Neuron (in vitro differentiated cells): ENCODE data around the gene IGF2BP2.

ENCODE experiments used
- H2AFZ ChIP-seq: one replicate; pipeline ENCODE4 v1.6.1; 2013; ENCODE audit warnings: low read depth, mild to moderate bottlenecking, inconsistent platforms, low read length, moderate library complexity
- H3K27me3 ChIP-seq: one replicate; pipeline ENCODE4 v1.6.1; 2013; ENCODE audit warnings: low read length; ENCODE audit not compliant: insufficient read depth
- H3K36me3 ChIP-seq: one replicate; pipeline ENCODE4 v1.6.1; 2013; ENCODE audit warnings: low read length; ENCODE audit not compliant: insufficient read depth
- H3K4me1 ChIP-seq: one replicate; pipeline ENCODE4 v1.6.1; 2013; ENCODE audit warnings: low read length; ENCODE audit not compliant: insufficient read depth
- H3K4me3 ChIP-seq: 2 replicates; pipeline ENCODE4 v1.5.1; 2013; ENCODE audit warnings: mild to moderate bottlenecking, low read length, moderate library complexity
- H3K9me3 ChIP-seq: one replicate; pipeline ENCODE4 v1.6.1; 2013; ENCODE audit warnings: low read length

Gene IGF2BP2

GRCh38 chr3:185828755-185829154, 3.9 kb upstream of the IGF2BP2 start:
- Histone ChIP-seq H2AFZ (no peak overlapping the region), H3K9me3 (no peaks in the 10 kb centered on the region), H3K4me3 (no peak overlapping the region), H3K27me3 (no peaks in the 10 kb centered on the region), H3K36me3 (peaks cover 15% of the 10 kb centered on the region), H3K4me1 (peaks cover 9% of the 10 kb centered on the region)

- no peaks in the 10 kb centered on the region for H3K27me3 ChIP-seq
- H3K36me3 ChIP-seq = peaks cover 15% of the 10 kb centered on the region
- no peak overlapping the region for H3K4me3 ChIP-seq
- no peak overlapping the region for H2AFZ ChIP-seq
- H3K9me3 ChIP-seq = no peaks in the 10 kb centered on the region
- H3K4me1 ChIP-seq = peaks cover 9% of the 10 kb centered on the region
Measured at GRCh38 chr3:185827595-185828344, 2.9 kb upstream of the IGF2BP2 start.

- Histone ChIP-seq H3K36me3 (peaks cover 15% of the 10 kb centered on the region), H2AFZ (peak overlapping the region; percentile 85), H3K4me1 (peaks cover 20% of the 10 kb centered on the region), H3K4me3 (peak overlapping the region; percentile 99), H3K27me3 (no peaks in the 10 kb centered on the region), H3K9me3 (no peaks in the 10 kb centered on the region)
Measured at GRCh38 chr3:185825639-185826481, 1.0 kb upstream of the IGF2BP2 start.

GRCh38 chr3:185824051-185825005, 514 bp downstream of the IGF2BP2 start:
- H3K36me3 ChIP-seq = peaks cover 11% of the 10 kb centered on the region
- H2AFZ ChIP-seq = no peak overlapping the region

GRCh38 chr3:185823078-185824044, 1.5 kb downstream of the IGF2BP2 start:
- H3K9me3 ChIP-seq = no peaks in the 10 kb centered on the region
- H3K4me1 ChIP-seq = peaks cover 45% of the 10 kb centered on the region
- H3K27me3 ChIP-seq = no peaks in the 10 kb centered on the region
- H3K36me3 ChIP-seq = peaks cover 7% of the 10 kb centered on the region
- H2AFZ ChIP-seq = no peak overlapping the region
- peak overlapping the region; percentile 99 for H3K4me3 ChIP-seq

More at GRCh38 chr3:185824051-185825005, 514 bp downstream of the IGF2BP2 start:
- Histone ChIP-seq H3K4me3 (peak overlapping the region; percentile 99), H3K9me3 (no peaks in the 10 kb centered on the region), H3K4me1 (peaks cover 35% of the 10 kb centered on the region), H3K27me3 (no peaks in the 10 kb centered on the region)

- Histone ChIP-seq H3K4me3 (peak overlapping the region; percentile 99), H3K4me1 (peaks cover 49% of the 10 kb centered on the region), H3K36me3 (peaks cover 4% of the 10 kb centered on the region), H3K9me3 (no peaks in the 10 kb centered on the region), H2AFZ (no peak overlapping the region), H3K27me3 (no peaks in the 10 kb centered on the region)
Measured at GRCh38 chr3:185822221-185823000, 2.4 kb downstream of the IGF2BP2 start.

- Histone ChIP-seq H3K4me3 (peak overlapping the region; percentile 99), H3K27me3 (no peaks in the 10 kb centered on the region), H3K36me3 (no peaks in the 10 kb centered on the region), H2AFZ (no peak overlapping the region), H3K9me3 (no peaks in the 10 kb centered on the region), H3K4me1 (peaks cover 41% of the 10 kb centered on the region)
Measured at GRCh38 chr3:185820973-185821758, 3.7 kb downstream of the IGF2BP2 start.

GRCh38 chr3:185818267-185818875, 6.5 kb downstream of the IGF2BP2 start:
- Histone ChIP-seq H3K4me3 (no peak overlapping the region), H3K4me1 (peaks cover 50% of the 10 kb centered on the region), H3K27me3 (no peaks in the 10 kb centered on the region), H3K9me3 (no peaks in the 10 kb centered on the region), H3K36me3 (no peaks in the 10 kb centered on the region), H2AFZ (no peak overlapping the region)

- Histone ChIP-seq H3K36me3 (peaks cover 3% of the 10 kb centered on the region), H2AFZ (no peak overlapping the region), H3K4me3 (no peak overlapping the region), H3K9me3 (no peaks in the 10 kb centered on the region), H3K27me3 (no peaks in the 10 kb centered on the region), H3K4me1 (peaks cover 37% of the 10 kb centered on the region)
Measured at GRCh38 chr3:185815391-185816282, 9.2 kb downstream of the IGF2BP2 start.

- Histone ChIP-seq H3K4me3 (no peak overlapping the region), H3K27me3 (no peaks in the 10 kb centered on the region), H3K4me1 (peaks cover 18% of the 10 kb centered on the region), H2AFZ (no peak overlapping the region), H3K9me3 (no peaks in the 10 kb centered on the region), H3K36me3 (peaks cover 3% of the 10 kb centered on the region)
Measured at GRCh38 chr3:185813691-185814215, 11.1 kb downstream of the IGF2BP2 start.
